Ectodermal cell (in vitro differentiated cells): ENCODE data around the gene C5orf46.

Experiments
- H3K27ac ChIP-seq: 2 replicates; pipeline ENCODE4 v1.7.0; 2013; ENCODE audit warnings: mild to moderate bottlenecking, low read depth, low read length; ENCODE audit not compliant: insufficient read depth, poor library complexity, severe bottlenecking
- H3K27me3 ChIP-seq: 2 replicates; pipeline ENCODE4 v1.7.0; 2013; ENCODE audit warnings: mild to moderate bottlenecking, low read length; ENCODE audit not compliant: insufficient read depth, control insufficient read depth, poor library complexity, severe bottlenecking
- H3K36me3 ChIP-seq: one replicate; pipeline ENCODE4 v1.7.0; 2013; ENCODE audit warnings: low read length; ENCODE audit not compliant: control insufficient read depth, insufficient read depth
- H3K4me1 ChIP-seq: one replicate; pipeline ENCODE4 v1.7.0; 2013; ENCODE audit warnings: low read length; ENCODE audit not compliant: control insufficient read depth, insufficient read depth
- H3K4me3 ChIP-seq: 2 replicates; pipeline ENCODE4 v1.7.0; 2013; ENCODE audit warnings: low read depth, low read length, control low read depth; ENCODE audit not compliant: insufficient read depth
- H3K9me3 ChIP-seq: 2 replicates; pipeline ENCODE4 v1.7.0; 2013; ENCODE audit warnings: mild to moderate bottlenecking, low read length, moderate library complexity; ENCODE audit not compliant: control insufficient read depth
- WGBS, 2 experiments: methylation state at CpG; one replicate each; pipeline ENCODE4 v1.1.7; 2013; ENCODE audit warnings: missing lambda C conversion rate in 2 of 2; 5-methylcytosine and 5-hydroxymethylcytosine counted together

C5orf46 gene

DNA sequence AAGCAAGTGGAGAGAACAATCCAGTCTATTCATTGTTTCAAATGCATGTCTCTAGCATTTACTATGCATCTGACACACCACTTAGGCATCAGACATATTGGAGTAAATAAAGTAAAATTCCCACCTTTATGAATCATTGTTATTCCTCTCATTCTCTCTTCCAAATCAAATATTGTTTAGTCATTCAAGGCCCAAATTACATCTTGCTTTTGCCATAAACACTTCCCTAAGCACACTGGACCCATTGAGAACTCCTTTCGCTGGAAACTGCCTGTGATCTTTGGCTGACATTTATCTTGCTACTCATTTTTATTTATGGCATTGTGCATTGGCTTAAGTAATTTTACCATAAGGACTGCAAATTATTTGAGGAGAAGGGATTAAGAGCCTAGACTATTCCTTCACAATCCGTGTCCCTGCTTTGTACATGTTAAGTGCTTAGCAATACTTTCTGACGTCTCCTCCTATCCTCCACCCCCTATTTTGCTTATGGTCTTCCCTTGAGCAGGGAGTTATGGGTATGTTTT lies 7.4 kb downstream of the C5orf46 start:
- H3K27me3 ChIP-seq = no peaks in the 10 kb centered on the region
- no peaks in the 10 kb centered on the region for H3K4me1 ChIP-seq
- H3K4me3 ChIP-seq = no peak overlapping the region
- no peaks in the 10 kb centered on the region for H3K9me3 ChIP-seq
- WGBS, 2 experiments = 93 to 100% methylated on average over 2 to 3 of the region's 3 CpGs
- H3K27ac ChIP-seq = no peak overlapping the region
- no peaks in the 10 kb centered on the region for H3K36me3 ChIP-seq

DNA sequence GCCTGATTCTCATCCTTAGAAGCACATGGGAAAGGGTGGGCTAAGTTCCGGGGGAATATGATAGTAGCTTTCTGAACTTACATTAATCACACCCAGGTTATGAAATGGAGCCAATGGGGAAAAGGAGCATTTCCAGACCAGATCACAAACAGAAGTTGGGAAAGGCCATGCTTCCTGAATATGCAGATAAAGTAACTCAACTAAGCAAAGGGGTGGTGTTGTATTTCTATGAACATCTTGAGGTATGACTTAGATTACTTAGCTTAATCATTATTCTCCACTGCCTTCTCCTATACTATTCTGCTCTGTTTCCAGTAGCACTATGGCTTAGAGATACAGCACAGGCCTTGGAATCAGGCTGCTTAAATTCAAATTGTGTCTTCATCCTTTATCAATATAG lies 10.5 kb downstream of the C5orf46 start:
- 94% methylated on average over 1 of the region's 1 CpG; no CpG with 5 or more reads in 1 of the 2 experiments for WGBS, 2 experiments
- Histone ChIP-seq H3K27ac (no peak overlapping the region), H3K4me1 (no peaks in the 10 kb centered on the region), H3K9me3 (no peaks in the 10 kb centered on the region), H3K4me3 (no peak overlapping the region), H3K27me3 (no peaks in the 10 kb centered on the region), H3K36me3 (no peaks in the 10 kb centered on the region)

DNA sequence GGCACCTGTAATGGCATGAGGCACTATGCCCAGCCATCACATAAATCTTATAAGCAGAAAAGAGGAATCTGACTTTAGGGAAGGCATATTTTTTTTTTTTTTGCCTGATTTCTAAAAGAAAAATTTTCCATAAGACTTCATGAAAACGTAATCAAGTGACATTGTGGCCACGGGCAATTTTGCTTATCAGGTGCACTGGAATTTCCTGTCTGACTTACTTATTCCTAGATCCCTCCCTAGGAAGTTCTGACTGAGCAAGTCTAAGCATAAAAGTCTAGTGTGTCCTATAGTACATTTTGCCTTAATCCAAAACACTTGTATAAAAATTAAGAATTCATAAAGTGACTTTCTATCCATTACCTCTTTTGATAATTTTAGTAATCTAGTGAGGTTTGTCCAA lies 12.5 kb downstream of the C5orf46 start:
- no peaks in the 10 kb centered on the region for H3K27me3 ChIP-seq
- no peak overlapping the region for H3K27ac ChIP-seq
- WGBS, 2 experiments = 86 to 100% methylated on average over 2 of the region's 2 CpGs
- H3K4me1 ChIP-seq = no peaks in the 10 kb centered on the region
- H3K4me3 ChIP-seq = no peak overlapping the region
- H3K36me3 ChIP-seq = no peaks in the 10 kb centered on the region
- H3K9me3 ChIP-seq = no peaks in the 10 kb centered on the region

DNA sequence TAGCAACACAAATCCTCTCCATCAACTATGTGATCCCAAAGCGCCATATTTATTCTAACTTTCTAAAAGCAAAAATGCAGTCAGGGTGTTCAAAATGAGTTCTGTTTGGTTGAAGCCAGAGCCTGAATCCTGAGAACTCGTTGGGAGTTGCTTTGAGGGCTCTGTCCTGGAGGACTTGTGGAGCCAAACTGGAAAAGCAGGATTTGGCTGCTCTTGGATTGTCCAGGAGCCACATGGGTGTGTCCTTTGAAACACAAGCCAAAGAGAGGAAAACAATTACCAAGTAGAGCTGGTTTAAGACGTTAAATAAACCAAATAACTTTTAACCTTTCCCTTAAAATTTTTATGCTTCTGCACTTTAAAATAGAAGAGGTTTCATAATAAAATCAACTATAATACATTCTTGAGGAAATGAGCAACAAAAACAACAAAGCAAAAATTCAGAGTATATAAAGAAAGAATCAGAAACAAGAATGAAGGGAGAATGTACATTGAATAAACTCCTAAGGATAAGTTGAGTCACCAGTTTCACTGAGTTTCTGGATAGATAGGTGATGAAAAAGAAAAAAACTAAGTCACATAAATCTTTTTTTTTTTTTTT lies 13.5 kb downstream of the C5orf46 start:
- H3K4me3 ChIP-seq = no peak overlapping the region
- H3K36me3 ChIP-seq = no peaks in the 10 kb centered on the region
- no peaks in the 10 kb centered on the region for H3K9me3 ChIP-seq
- 73 to 74% methylated on average over 2 to 3 of the region's 3 CpGs for WGBS, 2 experiments
- H3K4me1 ChIP-seq = no peaks in the 10 kb centered on the region
- no peak overlapping the region for H3K27ac ChIP-seq
- H3K27me3 ChIP-seq = no peaks in the 10 kb centered on the region

DNA sequence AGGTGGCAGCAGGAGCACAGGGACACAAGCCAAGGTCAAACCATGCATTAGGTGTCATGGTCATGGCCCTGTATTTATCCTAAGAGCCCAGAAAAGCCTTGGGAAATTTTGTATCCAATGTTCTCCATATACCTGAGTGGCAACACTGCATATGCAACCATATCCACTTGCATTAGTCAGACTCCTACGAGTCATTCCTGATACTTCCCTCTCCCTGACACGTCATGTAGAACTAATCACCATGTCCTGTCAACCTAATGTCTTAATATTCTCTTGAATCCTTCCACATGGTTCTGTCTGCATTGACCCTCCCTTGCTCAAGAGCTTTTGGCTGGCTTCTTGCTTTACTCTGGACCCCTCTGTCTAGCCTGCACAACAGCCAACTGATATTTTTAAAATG lies 18.4 kb downstream of the C5orf46 start:
- no peak overlapping the region for H3K4me3 ChIP-seq
- no peaks in the 10 kb centered on the region for H3K36me3 ChIP-seq
- no peaks in the 10 kb centered on the region for H3K9me3 ChIP-seq
- 90 to 93% methylated on average over 2 of the region's 2 CpGs for WGBS, 2 experiments
- H3K27ac ChIP-seq = no peak overlapping the region
- no peaks in the 10 kb centered on the region for H3K4me1 ChIP-seq
- H3K27me3 ChIP-seq = no peaks in the 10 kb centered on the region

DNA sequence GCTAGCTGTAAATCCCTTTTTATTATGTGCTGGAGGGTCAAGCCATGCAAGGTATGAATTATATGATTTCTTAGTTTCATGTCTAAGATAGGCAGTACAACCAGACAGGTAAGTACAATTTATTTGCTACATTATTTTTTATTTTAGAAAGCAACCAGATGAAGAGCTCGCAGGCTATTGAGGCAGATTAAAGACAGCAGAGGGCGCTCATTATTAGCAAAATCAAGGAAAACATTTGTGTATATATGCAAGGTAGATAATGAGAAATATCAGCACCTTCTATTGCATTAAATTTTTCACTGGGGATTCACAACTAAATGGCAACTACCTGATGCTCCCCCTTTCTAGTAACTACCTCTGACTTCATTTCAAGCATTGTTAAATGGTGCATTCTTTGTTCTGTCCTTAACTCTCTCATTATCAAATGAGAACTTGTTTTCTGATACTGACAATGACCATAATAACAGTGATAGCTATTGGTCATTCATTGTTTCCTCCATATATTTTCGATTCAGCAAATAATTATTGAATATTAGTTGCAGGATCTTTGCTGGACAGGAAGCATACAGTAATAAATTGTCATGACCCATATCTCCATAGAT lies 19.2 kb downstream of the C5orf46 start:
- WGBS, 2 experiments = 39 to 80% methylated on average over 1 to 2 of the region's 3 CpGs
- Histone ChIP-seq H3K4me1 (no peaks in the 10 kb centered on the region), H3K9me3 (no peaks in the 10 kb centered on the region), H3K27me3 (no peaks in the 10 kb centered on the region), H3K4me3 (no peak overlapping the region), H3K36me3 (no peaks in the 10 kb centered on the region), H3K27ac (no peak overlapping the region)

DNA sequence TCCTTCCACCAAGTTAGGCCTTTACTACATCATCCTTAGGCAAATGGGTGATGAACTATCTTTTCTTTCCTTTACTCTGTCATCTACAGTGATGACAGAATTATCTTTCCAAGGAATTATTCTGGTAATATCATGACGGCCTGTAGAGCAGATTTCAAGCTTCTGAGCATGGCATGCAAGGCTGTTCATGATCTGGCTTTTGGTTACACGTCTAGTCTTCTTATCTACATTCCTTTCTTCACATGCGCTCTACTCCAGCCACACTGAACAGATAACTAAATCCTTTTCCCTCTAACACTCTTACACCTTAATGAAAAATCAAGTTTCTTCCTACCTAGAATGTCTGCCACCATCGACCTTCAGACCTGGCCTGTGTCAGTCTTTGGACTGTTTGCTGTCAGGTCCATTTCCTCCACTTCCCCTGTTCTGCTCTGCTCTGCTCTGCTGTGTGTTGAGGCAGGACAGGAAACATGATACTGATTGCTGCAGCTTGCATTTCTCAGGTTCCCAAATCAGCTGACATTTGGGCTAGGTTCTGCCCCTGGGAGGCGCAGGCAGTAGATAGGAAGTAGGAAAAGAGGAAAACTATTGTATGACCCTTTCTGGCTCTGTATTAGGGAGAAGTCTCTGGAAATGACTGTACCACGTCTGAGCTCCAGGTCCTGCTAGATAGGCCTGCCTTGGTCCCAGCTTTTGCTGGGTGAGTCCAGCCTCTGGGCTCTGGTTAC lies 23.6 kb downstream of the C5orf46 start:
- no peaks in the 10 kb centered on the region for H3K4me1 ChIP-seq
- no peaks in the 10 kb centered on the region for H3K36me3 ChIP-seq
- WGBS, 2 experiments = 85 to 86% methylated on average over 6 of the region's 6 CpGs
- H3K27me3 ChIP-seq = no peaks in the 10 kb centered on the region
- no peaks in the 10 kb centered on the region for H3K9me3 ChIP-seq
- no peak overlapping the region for H3K4me3 ChIP-seq
- no peak overlapping the region for H3K27ac ChIP-seq

DNA sequence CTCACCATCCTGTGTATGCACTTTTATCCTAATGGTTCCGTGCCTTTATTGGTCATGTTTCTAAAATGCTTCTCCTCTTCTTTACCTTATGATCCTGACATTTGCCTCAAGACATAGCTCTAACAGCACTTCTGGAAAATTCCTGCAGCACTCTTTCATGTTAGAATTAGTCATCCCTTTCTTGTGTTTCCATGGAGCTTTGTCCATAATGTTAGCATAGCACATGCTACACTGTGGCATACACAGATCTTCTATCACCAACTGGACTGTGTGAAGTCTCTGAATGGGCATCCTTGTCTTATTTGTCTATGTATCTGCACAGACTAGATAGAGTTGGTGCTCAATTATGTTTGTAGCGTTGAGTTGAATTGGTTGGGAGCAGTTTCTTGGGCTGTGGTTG lies 25.9 kb downstream of the C5orf46 start:
- no peak overlapping the region for H3K27ac ChIP-seq
- H3K4me1 ChIP-seq = no peaks in the 10 kb centered on the region
- no peaks in the 10 kb centered on the region for H3K36me3 ChIP-seq
- 94 to 98% methylated on average over 2 of the region's 2 CpGs for WGBS, 2 experiments
- H3K9me3 ChIP-seq = no peaks in the 10 kb centered on the region
- no peak overlapping the region for H3K4me3 ChIP-seq
- H3K27me3 ChIP-seq = no peaks in the 10 kb centered on the region

DNA sequence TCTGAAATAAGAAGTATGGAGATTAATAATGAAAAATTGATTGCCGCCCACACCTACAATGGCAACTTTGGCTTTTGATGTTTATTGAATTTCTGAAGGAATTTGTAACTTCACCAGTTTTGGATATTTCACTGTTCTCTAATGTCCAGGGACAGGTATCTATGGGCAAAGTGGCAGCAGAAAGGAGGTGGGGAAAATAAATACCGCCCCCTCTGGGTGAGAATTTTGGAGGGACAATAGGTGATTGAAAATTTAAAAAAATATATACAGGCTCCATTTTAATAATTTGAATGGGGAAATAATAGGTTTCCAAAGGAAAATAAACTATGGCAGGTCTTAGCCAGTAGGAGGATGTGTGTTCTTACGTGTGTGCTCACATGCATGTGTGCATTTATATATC lies 26.6 kb downstream of the C5orf46 start:
- Histone ChIP-seq H3K27me3 (no peaks in the 10 kb centered on the region), H3K27ac (no peak overlapping the region), H3K4me3 (no peak overlapping the region), H3K4me1 (peaks cover 7% of the 10 kb centered on the region), H3K36me3 (no peaks in the 10 kb centered on the region), H3K9me3 (no peaks in the 10 kb centered on the region)
- 98 to 100% methylated on average over 1 to 3 of the region's 3 CpGs for WGBS, 2 experiments

DNA sequence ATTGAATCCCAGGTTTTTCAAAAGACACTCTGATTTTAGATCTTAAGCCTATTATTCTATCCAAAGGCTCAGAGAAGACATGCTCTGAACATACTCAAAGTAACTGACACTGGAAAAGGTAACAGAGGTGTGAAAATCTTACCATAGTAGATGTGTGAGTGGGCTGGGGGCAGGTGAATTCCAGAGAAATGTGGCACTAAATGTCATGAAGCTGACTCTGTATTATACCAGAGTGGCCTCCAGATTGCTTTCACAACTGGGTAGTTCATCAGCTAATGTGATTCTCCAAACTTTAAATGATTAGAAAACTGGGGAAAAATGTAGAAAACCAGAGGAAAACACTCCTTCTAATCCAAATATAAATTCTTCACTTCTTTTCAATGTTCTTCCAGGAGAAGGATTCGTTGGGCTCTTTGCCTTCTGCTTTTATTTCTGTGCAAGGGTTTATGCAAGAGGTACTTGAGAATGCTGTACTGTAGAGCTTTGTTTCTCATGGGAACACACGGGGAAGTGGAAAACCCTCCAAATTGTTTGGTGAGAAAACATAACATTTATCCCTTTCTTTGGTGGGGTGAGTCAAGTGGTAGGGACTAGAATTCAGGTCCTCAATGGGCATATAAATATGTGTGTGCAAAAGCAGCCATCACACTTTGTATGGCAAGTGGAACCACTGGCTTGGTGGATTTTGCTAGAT lies 28.1 kb downstream of the C5orf46 start, which contains the start of gene SCGB3A2:
Gene SCGB3A2 (plus strand): TSS at position 646 of the 694 bp plus-strand sequence. CDS start 93 bp downstream, outside the sequence.
- peaks cover 10% of the 10 kb centered on the region for H3K4me1 ChIP-seq
- no peaks in the 10 kb centered on the region for H3K36me3 ChIP-seq
- H3K4me3 ChIP-seq = no peak within 1 kb of the TSS
- H3K27ac ChIP-seq = no peak within 1 kb of the TSS
- peaks cover 6% of the 10 kb centered on the region for H3K27me3 ChIP-seq
- WGBS, 2 experiments = 90 to 96% methylated on average over 2 of the region's 2 CpGs
- no peaks in the 10 kb centered on the region for H3K9me3 ChIP-seq
